HG03103 (cell line): ENCODE measurements around the gene BGN.

ENCODE experiments used
- ATAC-seq: cut with Tn5 transposase; IDR thresholded peaks from one replicate; pipeline ENCODE4 v1.9.1; 2021; ENCODE audit warnings: low read depth; ENCODE audit not compliant: unreplicated experiment

BGN gene

DNA sequence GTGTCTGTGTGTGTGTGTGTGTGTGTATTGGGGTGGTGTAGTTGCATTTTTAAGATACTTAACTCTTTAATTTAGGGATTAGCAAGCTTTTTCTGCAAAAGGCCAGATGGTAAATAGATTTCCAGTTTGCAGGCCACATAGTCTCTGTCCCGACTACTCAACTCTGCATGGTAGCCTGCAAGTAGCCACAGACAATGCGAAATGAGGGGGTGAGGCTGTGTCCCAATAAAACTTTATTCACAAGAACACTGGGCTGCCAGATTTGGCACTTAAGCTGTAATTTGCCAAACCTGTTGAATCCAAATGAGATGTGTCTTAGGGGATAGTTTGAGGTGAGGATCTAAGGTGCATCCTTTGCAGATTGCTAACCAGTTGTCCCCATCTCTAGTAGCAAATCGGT, 29.5 kb downstream of the BGN start:
- ATAC-seq = no peak

DNA sequence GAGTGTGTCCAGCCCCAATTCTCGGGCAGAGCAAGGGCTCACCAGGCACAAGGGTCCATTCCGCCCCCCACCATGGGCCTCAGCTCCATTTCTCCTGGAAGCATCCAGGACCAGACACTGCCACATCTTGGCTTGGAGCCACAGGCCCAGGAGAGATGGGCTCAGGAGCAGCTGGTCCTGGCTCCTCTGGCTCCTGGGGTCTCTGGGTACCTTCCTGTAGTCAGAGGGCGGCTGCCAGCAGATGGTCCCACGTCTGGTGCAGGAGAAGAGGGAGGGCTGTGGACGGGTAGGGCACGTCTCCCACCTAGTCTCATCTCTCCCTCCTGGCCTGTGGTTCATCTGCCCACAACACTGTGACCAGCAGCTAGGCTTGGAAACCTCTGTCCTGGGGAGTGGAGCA, 30.7 kb downstream of the BGN start:
- ATAC-seq = no peak

GRCh38 chrX:153526042-153526441, 31.3 kb downstream of the BGN start:
- no peak for ATAC-seq

DNA sequence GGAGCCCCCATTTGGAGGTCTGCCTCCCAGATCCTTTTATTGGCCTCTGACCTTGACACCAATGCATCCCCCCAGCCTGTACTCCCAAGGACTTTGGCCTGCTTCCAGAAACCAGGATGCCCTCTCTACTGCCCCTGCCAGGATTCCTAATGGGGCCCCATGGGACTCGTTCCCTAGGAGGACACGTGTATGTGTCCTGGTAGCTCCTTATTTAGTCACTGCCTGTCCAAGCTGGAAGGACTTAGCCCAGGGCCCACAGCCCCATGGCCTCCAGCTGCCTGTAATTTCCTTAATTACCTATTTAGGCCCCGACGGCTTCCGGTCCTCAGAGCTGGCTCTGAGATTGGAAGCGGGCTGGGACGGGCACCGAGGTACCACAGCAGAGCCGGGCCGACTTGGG, 32.0 kb downstream of the BGN start:
- ATAC-seq = no peak

- ATAC-seq = no peak
These were observed 32.4 kb downstream of the BGN start for GRCh38 chrX:153527208-153527607.

DNA sequence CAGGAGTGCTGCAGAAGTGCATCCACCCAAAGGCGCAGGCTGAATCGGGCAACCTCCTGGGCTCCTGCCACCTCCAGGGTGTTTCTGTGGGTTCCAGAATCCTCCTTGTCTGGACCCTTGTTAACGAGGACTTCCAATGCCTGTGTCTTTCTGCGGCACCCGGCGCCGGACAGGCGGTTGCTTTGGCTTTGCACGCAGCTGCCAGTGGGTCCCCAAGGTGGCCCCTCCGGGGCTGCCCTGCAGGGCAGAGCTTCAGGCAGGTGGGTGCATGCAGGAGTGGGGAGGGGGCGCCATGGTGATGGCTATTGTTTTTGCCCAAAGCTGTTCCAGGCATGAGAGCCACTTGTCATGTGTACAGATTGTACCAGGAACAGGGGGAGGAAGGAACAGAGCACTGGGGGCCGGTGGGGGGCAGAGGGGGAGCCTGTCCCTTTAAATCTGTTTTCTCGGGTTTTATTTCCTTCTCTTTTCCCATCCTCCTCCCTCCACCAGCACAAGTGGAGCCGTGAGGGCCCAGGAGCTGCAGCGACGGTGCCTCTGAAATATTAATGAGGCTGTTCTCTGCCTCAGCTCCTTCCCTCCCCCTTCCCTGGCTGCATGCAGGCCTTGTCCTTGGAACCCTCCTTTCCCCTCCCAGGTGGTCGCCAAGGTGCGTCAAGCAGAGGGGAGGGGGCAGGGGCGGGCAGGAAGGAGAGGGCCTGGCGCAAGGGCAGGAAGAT, 35.8 kb downstream of the BGN start:
- ATAC-seq = no peak

- no peak for ATAC-seq
These were observed 38.3 kb downstream of the BGN start for GRCh38 chrX:153533091-153533490.

DNA sequence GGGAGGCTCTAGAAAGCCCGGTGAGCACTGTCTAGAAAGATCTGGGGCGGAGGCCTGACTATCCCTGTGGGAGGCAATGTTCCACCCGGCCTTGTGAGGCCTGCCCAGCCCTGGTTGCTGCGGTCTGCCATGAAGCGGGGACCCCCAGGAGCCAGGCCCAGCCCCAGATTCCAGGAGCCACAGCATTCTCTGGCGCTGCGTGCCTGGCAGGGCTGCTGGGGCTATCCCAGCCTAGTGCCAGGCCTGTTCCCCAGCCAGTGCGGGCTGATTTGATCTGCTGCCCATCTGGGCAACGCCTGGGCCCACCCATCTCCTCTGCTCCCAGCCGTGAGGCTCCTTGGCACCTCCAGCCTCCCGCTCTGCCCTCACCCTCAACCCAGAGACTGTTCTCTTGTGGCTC, 42.3 kb downstream of the BGN start:
- no peak for ATAC-seq

- ATAC-seq = no peak
These were observed 42.9 kb downstream of the BGN start for GRCh38 chrX:153537526-153538295.

DNA sequence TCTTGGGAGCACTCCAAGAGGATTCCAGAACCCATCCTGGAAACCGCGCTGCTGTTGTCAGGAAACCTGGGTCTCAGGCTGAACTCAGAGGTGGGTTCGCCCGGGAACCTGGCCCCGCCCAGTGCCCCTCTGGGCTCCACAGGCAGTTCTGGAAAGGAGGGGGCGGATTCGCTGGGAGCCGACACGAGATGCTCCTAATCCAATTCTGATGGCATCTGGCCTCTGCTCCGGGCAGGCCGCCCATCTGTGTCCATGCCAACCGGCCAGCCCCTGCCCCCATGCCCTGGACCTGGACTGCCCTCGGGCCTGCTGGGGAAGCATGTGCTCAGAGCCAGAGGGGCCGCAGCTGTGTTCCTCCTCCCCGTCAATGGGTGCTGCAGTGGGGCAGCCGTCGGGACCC, 43.6 kb downstream of the BGN start:
- ATAC-seq = no peak

GRCh38 chrX:153539171-153539978, 44.6 kb downstream of the BGN start:
- no peak for ATAC-seq

GRCh38 chrX:153539979-153540358, 45.2 kb downstream of the BGN start:
- ATAC-seq = no peak

GRCh38 chrX:153544727-153545126, 49.9 kb downstream of the BGN start:
- no peak for ATAC-seq

DNA sequence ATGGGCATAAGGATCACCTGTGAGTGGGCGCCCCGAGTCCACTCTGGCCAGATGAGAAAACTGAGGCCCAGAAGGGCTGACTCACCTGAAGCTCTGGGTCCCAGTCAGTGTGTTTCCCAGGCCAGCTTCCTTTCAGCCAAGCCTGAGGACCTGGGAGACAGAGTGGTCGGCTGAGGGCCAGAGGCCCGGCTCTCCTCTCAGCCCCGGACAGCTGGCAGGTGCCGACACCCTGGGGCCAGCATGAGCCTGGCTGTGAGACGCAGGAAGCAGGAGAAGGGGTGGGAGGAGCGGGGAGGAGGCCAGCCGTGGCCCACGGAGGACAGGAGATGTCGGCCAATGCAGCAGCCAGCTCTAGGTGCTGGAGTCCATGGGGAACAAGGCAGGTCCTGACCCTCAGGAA, 51.6 kb downstream of the BGN start:
- no peak for ATAC-seq

- ATAC-seq = no peak
These were observed 52.4 kb downstream of the BGN start for GRCh38 chrX:153547195-153547594.

- ATAC-seq = no peak
These were observed 54.5 kb downstream of the BGN start for GRCh38 chrX:153549231-153549630.

GRCh38 chrX:153549807-153550206, 55.0 kb downstream of the BGN start:
- ATAC-seq = no peak

DNA sequence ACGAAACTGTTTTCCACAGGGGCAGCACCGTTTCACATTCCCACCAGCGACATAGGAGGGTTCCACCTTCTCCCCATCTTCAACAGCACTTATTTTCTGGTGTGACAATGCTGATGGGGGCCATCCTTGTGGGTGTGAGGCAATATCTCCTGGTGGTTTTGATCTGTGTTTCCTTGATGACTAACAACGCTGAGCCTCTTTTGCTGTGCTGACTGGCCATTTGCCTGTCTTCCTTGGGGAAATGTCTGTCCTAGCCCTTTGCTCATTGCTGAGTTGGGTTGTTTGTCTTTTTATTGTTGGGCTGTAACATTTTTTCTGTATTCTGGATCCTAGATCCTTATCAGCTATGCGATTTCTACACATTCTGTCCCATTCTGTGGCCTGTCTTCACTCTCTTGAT, 56.4 kb downstream of the BGN start:
- no peak for ATAC-seq

- no peak for ATAC-seq
These were observed 59.9 kb downstream of the BGN start for GRCh38 chrX:153554519-153555167.

GRCh38 chrX:153556767-153557166, 62.0 kb downstream of the BGN start:
- ATAC-seq = no peak
